HPDE6-E6E7 (cell line): ENCODE measurements around the gene GCH1.
"Not testable (repeated sequence)": the region's sequence is repeated elsewhere in the genome, so short reads cannot be mapped to it uniquely, and the experiment has no call there.

Experiments
- DNase-seq: peaks from one replicate; pipeline ENCODE4 v3.0.0; 2011; ENCODE audit warnings: missing footprints; ENCODE audit errors: extremely low spot score

The GCH1 gene

DNA sequence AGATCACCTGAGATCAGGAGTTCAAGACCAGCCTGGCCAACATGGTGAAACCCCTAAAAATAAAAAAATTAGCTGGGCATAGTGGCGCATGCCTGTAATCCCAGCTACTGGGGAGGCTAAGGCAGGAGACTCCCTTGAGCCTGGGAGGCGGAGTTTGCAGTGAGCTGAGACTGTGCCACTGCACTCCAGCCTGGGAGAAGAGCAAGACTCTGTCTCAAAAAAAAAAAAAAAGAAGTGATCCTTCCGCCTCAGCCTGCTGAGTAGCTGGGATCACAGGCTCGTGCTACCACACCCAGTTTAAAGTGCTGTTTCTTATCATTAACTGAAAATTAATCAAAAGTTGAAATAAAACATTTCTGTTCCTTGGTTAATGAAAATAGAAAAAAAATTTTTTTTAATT is 6.3 kb upstream of the GCH1 start:
- DNase-seq, result not testable (repeated sequence)

DNA sequence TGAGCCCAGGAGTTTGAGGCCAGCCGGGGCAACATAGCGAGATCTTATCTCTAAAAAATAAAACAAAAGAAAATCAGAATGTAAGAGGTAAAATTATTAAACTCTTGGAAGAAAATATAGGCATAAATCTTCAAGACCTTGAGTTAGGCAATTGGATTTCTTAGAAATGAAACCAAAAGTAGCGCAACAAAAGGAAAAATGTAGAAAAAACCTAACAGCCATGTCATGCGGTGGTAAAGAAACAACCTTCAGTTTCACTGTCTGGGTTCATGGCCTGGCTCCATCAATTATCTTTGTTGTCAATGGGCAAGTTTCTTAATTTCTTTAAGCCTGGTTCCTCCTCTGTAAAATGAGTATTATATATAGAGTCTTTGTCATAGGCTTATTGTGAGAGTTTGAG is 5.6 kb upstream of the GCH1 start:
- DNase-seq, result no peak

DNA sequence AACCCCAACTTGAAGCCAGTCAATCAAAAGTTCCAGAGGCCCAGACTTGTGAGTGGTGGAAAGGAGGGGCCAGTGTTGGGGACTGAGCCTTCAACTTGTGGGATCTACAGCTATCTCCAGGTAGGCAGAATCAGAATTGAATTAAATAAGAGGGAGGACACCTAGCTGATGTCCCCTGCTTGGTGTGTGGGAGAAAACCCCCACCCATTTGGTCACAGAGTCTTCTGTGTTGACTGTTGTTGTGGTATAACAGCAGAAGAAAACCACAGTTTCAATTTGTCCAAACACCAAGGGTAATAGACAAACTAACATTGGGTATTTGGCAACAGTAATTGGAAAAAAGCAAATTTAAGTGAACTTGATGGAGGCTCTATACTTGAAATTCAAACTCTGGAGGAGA is 3.4 kb upstream of the GCH1 start:
- DNase-seq, result no peak

DNA sequence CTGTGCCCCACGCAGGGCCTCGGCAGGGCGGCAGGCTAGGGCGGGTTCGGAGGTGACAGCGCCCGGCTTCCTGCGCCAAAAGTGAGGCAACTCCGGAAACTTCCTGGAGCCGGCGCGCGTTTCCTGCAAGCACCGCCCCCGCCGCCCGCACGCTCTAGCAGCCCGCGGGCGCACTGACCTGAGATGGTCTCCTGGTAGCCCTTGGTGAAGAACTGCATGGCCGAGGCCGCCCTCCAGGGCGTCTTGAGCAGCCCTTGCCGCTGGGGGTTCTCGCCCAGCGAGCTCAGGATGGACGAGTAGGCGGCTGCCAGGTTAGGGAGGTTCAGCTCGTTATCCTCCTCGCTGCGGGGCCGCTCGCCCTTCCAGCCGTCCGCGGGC is 494 bp downstream of the GCH1 start:
- DNase-seq, result no peak

DNA sequence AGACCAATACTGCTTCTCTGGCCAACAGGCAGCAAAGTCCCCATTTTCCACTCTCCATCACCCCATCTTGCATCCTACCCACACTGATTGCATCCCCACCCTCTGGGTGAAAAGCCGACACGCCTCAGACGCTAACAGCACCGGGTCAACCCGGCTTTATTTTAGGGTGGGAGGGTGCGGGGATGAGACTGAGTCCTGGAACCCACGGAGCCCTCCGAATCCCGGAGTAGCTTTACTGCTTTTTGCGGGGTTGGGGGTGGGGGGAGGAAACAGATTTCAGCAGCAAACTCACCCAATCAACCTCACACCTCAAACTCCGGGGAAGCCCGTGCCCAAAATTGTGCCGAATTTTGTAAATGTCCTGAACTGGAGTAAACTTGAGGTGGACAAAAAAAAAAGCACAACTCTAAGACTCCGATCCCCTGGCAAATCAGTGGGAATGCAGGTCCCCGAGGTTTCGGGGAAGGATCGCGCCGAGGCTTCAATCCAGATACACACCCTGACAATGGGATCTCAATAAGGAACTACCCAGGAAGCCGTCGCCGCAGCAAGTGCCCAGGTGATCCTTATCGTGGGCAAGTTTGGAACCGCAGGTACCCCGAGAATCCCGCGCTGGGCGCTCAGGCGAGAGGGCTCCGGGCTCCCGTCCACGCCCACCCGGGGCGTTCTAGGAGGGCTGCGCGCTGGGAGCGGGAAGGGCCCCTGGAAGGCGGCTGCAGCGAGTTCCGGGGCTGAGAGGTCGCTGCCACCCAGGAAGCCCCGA is 1.1 kb downstream of the GCH1 start:
- DNase-seq, result no peak

DNA sequence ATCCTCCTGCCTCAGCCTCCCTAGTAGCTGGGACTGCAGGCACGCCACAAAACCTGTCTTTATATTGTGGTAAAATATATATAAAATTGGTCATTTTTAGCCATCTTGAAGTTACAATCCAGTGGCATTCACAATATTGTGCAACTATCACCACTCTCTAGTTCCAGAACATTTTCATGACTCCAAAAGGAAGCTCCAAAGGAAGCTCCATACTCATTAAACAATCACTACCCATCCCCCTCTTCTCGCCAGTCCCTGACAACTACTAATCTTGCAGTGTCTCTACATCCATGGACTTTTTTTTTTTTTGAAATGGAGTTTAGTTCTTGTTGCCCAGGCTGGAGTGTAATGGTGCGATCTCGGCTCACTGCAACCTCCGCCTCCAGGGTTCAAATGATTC is 3.1 kb downstream of the GCH1 start:
- DNase-seq, result no peak

DNA sequence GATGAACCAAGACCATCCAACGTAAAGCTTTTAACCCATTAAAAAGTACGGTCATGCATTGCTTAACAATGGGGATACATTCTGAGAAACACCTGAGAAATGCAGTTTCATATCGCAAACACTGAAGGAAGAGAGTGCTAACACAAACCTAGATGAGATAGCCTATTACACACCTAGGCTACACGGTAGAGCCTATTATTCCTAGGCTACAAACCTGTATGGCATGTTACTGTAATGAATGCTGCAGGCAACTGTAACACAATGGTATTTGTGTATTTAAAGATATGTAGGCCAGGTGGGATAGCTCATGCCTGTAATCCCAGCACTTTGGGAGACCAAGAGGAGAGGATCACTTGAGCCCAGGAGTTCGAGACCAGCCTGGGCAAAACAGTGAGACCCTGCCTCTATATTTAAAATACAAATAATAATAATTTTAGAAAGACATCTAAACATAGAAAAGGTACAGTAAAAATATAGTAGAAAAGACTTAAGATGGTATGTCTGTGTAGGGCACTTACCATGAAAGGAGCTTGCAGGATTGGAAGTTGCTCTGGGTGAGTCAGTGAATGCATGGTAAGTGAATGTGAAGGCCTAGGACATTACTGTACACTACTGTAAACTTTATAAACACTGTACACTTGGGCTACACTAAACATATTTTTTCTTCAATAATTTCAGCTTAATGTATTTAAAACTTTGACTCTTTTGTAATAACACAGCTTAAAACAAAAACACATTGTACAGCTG is 4.6 kb downstream of the GCH1 start:
- not testable (repeated sequence) for DNase-seq

DNA sequence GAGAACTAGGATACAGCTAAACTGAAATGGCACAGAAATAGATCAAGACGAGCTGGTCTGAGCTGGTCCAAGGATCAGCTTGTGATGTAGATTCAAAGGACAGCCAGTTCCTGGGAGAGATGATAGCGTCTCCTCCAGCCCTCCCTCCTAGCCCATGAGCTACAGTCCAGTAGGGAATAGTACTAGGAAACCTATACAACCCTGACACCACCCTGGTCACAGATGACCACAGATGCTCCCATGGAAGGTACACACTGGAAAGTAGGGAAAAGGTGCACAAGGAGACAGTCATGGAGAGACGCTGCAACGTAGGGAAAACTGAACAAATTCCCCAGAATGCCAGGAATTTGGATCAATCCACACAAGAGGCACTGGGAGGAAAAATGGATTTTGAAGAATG is 6.9 kb downstream of the GCH1 start:
- no peak for DNase-seq

DNA sequence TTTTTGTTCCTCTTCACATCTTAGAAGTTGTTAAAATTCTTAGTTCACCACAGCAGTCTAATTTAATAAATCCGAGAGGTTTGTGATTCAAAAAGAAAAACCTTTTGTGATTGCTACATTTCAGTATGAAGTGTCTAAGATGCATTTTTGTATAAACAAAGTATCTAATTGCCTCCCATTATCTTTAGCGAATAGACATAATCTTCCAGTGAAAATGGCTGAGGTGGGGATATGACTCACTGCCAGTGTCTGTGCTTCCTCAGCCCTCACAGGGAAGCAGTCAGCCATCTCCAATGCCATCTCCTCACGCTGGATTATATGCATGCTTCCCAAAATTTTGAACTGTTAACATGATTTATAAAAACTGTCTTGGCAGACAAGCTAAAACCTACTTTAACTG is 7.6 kb downstream of the GCH1 start:
- no peak for DNase-seq

DNA sequence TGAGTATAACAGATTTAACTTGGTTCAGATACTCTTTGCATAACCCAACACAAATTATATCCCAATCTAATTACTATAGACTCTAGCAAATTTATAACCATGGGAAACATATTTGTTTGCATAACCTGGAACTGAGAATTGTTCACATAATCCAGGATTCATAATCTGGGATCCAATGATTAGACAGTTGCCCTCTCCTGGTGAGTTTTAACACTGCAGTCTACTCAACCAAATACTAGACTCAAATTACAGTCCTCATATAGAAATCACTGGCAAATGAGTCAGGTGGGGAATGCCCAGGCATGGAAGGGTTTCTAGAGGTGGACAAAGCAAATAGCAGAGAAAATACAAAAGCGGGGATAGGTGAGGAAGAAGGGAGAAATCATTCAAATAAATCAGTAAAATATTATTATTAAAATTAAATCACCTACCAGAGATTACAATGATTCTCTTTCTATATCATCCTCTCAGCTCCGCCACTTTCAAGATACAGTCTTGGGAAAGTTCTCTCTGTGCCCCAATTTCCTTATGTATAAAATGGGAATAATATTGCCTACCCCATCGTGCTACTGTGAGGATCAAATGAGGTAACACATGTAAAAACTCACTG is 9.4 kb downstream of the GCH1 start:
- DNase-seq, result peak; percentile 63

DNA sequence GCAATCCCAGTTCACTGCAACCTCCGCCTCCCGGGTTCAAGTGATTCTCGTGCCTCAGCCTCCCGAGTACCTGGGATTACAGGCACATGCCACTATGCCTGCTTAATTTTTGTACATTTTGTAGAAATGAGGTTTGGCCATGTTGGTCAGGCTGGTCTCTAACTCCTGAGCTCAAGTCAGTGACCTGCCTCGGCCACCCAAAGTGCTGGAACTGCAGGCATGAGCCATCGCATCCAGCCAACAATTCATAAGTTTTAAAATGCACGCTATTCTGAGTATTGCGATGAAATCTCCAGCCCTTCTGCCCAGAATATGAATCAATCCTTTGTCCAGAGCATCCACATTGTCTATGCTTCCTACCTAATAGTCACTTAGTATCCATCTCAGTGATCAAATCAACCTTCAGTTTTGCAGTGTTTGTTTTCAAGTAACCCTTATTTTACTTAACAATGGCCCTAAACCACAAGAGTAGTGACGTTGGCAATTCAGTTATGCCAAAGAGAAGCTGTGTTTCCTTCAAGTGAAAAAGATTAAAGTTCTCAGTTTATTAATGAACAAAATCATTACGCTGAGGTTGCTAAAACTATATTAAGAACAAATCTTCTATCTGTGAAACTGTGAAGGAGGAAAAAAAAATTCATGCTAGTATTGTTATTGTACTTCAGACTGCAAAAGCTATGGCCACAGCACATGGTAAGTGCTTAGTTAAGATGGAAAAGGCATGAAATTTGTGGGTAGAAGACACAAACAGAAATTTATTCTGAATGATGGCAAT is 11.0 kb downstream of the GCH1 start:
- DNase-seq, result no peak

DNA sequence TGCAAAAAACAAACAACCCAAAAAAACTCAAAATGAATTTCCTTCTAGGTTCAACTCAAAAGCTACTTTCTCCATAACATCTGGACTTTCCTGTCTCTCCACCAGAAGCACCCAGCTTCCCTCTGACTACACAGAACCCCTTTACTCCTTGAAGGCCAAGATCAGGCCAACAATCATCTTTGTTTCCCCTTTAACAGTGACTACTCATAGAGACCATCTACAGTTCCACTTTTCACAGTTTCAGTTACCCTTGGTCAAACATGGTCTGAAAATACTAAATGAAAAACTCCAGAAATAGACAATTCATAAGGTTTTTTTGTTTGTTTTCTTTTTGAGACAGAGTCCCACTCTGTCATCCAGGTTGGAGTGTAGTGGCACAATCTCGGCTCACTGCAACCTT is 11.8 kb downstream of the GCH1 start:
- no peak for DNase-seq

DNA sequence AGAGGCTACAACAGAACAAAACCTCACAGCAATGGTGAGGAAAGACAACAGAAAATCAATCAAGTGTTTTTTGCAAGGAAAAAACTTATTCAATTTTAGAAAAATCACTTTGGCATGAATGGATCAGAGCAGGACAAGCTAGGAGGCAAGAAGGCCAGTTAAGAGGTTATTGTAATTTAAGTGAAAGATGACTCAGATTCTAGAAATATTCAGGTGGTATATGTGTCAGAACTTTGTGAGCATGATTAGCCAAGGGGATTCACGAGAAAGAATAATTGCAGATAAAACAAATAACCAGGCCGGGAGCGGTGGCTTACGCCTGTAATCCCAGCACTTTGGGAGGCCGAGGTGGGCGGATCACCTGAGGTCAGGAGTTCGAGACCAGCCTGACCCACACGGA is 12.7 kb downstream of the GCH1 start:
- no peak for DNase-seq

DNA sequence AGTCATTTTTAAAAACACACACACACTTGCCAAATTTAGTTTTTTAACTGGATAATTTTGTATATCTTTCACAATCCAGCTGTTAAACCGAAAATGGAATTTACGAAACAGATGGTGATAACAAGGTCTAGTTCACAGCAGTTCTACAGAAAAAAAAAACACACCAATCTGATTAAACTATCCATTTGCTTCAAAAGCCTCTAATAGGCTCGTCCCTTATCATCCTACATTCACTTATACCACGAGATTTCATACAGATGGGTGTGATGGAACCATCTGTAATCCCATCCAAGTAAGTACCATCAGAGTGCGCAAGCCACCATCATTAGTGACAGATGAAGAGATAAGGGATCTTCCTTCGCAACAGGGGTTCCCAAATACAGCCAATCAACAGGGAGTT is 20.1 kb downstream of the GCH1 start:
- no peak for DNase-seq

DNA sequence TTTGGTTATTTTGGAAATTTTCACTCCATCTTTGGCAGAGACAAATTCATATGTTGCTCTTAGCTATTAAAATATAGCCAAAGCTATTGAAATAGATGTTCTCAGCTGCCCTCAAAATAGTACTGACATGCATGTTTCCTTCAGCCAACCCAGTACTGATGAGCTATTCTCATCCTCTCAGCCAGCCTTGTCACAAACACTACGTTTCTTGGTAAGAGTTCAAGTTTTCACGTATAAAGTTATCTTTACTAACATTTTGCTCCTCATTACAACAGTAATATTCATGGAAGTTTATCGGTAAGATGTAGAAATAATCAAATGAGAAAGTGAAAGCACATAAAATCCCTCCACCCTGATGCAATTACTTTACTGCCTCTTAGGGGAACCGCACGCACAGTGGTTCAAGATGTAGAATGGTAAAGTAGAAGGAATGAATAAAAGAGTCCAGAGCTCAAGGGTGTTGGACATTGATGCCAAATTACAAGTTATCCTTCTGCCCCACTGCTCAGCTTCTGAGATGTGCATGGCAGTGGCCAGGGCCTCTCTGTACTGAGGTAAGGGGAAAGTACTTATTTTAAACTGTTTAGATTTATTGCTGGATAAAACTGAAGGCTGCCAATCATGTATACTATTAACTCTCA is 20.7 kb downstream of the GCH1 start:
- DNase-seq, result no peak

DNA sequence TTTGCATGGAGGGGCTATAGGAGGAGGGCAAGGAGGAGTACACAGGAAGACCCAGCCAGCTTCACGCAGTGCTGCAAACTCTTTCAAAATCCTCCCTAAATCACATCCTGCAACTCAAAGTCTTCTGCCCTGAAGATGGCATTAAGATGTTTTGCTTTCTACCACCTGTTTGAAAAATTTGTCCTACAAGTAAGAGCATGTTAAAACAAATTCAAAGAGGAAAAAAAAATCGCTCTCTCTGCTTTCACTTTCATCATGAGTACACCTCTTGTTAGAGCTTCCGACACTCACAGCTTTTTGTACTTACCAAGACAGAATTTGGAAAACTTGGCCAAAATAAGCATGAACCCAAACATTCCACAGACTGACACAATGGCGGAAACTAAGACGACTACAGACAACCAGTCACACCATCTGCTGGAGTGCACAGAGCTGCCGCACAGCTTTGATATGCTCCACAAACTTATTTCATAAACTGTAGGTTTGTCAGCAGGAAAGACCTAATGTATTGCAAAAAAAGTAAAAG is 21.3 kb downstream of the GCH1 start:
- no peak for DNase-seq

DNA sequence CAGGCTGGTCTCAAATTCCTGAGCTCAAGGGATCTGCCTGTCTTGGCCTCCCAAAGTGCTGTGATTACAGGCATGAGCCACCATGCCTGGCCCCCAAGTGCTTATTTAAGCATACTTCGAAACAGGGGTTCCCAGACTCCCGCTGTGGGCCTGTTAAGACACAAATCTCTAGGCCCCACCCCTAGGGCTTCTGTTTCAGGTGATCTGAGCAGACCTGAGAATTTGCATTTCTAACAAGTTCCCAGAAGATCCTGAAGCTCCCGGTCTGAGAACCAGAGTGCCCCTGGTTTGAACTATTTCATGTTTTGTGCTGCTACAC is 25.0 kb downstream of the GCH1 start:
- DNase-seq, result no peak

DNA sequence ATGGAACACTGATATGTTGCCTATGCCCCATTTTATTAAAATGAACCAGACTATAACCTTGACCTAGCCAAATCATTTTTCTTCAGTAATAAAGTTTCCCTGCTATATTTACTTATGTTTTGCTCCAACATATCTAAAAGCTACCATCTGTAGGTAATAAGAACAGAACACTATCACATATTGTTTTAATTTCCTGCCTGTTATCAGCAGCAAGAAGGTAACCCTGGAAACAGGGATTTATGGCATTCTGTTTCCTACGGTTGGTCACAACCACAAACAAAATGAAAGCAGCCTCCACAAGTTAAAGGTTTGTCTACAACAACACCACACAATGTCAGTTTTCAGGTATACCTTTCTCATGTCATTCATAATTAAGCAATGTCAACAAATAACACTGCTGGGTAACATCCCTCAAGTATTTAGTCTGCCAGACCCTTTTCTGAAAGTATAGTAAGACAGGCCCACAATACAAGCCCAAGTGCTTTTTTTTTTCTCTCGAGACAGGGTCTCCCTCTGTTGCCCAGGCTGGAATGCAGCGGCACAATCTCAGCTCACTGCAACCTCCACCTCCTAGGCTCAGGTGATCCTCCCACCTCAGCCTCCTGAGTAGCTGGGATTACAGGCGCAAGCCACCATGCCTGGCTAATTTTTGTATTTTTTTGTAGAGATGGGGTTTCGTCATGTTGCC is 25.5 kb downstream of the GCH1 start:
- no peak for DNase-seq

DNA sequence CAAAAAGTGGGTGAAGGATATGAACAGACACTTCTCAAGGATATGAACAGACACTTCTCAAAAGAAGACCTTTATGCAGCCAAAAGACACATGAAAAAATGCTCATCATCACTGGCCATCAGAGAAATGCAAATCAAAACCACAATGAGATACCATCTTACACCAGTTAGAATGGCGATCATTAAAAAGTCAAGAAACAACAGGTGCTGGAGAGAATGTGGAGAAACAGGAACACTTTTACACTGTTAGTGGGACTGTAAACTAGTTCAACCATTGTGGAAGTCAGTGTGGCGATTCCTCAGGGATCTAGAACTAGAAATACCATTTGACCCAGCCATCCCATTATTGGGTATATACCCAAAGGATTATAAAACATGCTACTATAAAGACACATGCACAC is 27.0 kb downstream of the GCH1 start:
- DNase-seq, result not testable (repeated sequence)

DNA sequence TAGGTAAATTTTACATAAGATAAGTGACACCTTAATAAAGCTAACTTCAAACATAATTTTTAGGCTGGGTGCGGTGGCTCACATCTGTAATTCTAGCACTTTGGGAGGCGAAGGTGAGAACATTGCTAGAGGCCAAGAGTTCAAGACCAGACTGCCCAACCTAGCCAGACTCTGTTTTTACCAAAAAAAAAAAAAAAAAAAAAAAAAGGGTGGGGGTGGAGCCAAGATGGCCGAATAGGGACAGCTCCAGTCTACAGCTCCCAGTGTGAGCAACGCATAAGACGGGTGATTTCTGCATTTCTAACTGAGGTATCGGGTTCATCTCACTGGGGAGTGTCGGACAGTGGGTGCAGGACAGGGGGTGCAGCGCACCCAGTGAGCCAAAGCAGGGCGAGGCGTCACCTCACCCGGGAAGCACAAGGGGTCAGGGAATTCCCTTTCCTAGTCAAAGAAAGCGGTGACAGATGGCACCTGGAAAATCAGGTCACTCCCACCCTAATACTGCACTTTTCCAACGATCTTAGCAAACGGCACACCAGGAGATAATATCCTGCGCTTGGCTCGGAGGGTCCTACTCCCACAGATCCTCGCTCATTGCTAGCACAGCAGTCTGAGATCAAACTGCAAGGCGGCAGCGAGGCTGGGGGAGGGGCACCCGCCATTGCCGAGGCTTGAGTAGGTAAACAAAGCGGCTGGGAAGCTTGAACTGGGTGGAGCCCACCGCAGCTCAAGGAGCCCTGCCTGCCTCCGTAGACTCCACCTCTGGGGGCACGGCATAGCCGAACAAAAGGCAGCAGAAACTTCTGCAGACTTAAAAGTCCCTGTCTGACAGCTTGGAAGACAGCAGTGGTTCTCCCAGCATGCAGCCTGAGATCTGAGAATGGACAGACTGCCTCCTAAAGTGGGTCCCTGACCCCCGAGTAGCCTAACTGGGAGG is 32.2 kb downstream of the GCH1 start:
- not testable (repeated sequence) for DNase-seq
